ENCODE results near the gene TBATA.
"Not testable (repeated sequence)": the region's sequence is repeated elsewhere in the genome, so short reads cannot be mapped to it uniquely, and the experiment has no call there.

The TBATA gene

GRCh38 chr10:70779511-70780369, 5.4 kb downstream of the TBATA start:
- FAIRE-seq (no peak), DNase-seq (ENCODE audit: insufficient read length, low spot score) (no peak)

GRCh38 chr10:70779088-70779487, 6.1 kb downstream of the TBATA start:
- DNase-seq (ENCODE audit: insufficient read length, low spot score) (no peak), FAIRE-seq (no peak)

GRCh38 chr10:70778267-70778924, 6.8 kb downstream of the TBATA start:
- no peak for FAIRE-seq

GRCh38 chr10:70777063-70777875, 7.9 kb downstream of the TBATA start:
- DNase-seq (ENCODE audit: insufficient read length, low spot score), result no peak
- FAIRE-seq, result no peak

More at GRCh38 chr10:70778267-70778924, 6.8 kb downstream of the TBATA start:
- DNase-seq (ENCODE audit: insufficient read length, low spot score), result no peak

- DNase-seq (ENCODE audit: insufficient read length, low spot score) (no peak), FAIRE-seq (no peak)
Observed at GRCh38 chr10:70776455-70777005, 8.6 kb downstream of the TBATA start.

GRCh38 chr10:70775679-70776454, 9.3 kb downstream of the TBATA start:
- no peak for DNase-seq (ENCODE audit: insufficient read length, low spot score)
- no peak for FAIRE-seq

GRCh38 chr10:70774810-70775678, 10.1 kb downstream of the TBATA start:
- FAIRE-seq (no peak), DNase-seq (ENCODE audit: insufficient read length, low spot score) (no peak)

- FAIRE-seq (no peak), DNase-seq (ENCODE audit: insufficient read length, low spot score) (no peak)
Observed at GRCh38 chr10:70773965-70774809, 11.0 kb downstream of the TBATA start.

- FAIRE-seq (no peak), DNase-seq (ENCODE audit: insufficient read length, low spot score) (no peak)
Observed at GRCh38 chr10:70773461-70773860, 11.7 kb downstream of the TBATA start.

- DNase-seq (ENCODE audit: insufficient read length, low spot score) (no peak), FAIRE-seq (no peak)
Observed at GRCh38 chr10:70772627-70773026, 12.6 kb downstream of the TBATA start.

GRCh38 chr10:70771311-70772194, 13.6 kb downstream of the TBATA start:
- FAIRE-seq, result no peak

GRCh38 chr10:70770516-70770915, 14.7 kb downstream of the TBATA start:
- FAIRE-seq; DNase-seq (ENCODE audit: insufficient read length, low spot score): not testable (repeated sequence)

More at GRCh38 chr10:70771311-70772194, 13.6 kb downstream of the TBATA start:
- no peak for DNase-seq (ENCODE audit: insufficient read length, low spot score)

- FAIRE-seq (no peak), DNase-seq (ENCODE audit: insufficient read length, low spot score) (no peak)
Observed at GRCh38 chr10:70770001-70770400, 15.2 kb downstream of the TBATA start.

- FAIRE-seq (no peak), DNase-seq (ENCODE audit: insufficient read length, low spot score) (no peak)
Observed at GRCh38 chr10:70769121-70769520, 16.1 kb downstream of the TBATA start.

- not testable (repeated sequence) for FAIRE-seq; DNase-seq (ENCODE audit: insufficient read length, low spot score)
Observed at GRCh38 chr10:70768026-70768685, 17.0 kb downstream of the TBATA start.

- DNase-seq (ENCODE audit: insufficient read length, low spot score) (no peak), FAIRE-seq (no peak)
Observed at GRCh38 chr10:70765794-70766594, 19.2 kb downstream of the TBATA start.

Measured in HTR-8/SVneo (cell line).